SH-SY5Y (cell line): ENCODE measurements around the gene TGM6.

Source experiments
- GATA2 ChIP-seq: IDR thresholded peaks from 2 replicates; pipeline ENCODE4 v1.6.1; 2011; ENCODE audit warnings: mild to moderate bottlenecking, low read depth, low read length
- GATA3 ChIP-seq: IDR thresholded peaks from 2 replicates; pipeline ENCODE4 v1.6.1; 2011; ENCODE audit warnings: low read depth, mild to moderate bottlenecking, low read length, moderate library complexity

The TGM6 gene

DNA sequence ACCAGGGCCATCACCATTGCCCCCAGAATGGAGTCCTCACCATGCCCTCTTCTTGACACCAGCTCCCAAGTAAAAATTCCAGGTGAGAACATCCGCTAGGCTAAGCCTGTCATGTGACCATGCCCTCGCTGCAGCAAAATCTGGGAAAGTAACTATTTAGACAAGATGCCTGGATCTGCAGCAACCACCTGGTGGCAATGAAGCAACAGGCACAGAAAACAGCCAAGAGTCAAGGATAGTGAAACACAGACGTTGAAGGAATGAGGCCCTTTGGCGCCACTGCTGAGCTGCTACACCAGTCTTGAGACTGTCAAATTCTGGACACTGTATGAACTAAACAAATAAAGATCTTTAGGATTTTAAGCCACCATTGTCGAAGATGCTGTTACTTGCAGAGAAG is 30.1 kb upstream of the TGM6 start:
- no peak for TF ChIP-seq GATA3
- no peak for TF ChIP-seq GATA2

DNA sequence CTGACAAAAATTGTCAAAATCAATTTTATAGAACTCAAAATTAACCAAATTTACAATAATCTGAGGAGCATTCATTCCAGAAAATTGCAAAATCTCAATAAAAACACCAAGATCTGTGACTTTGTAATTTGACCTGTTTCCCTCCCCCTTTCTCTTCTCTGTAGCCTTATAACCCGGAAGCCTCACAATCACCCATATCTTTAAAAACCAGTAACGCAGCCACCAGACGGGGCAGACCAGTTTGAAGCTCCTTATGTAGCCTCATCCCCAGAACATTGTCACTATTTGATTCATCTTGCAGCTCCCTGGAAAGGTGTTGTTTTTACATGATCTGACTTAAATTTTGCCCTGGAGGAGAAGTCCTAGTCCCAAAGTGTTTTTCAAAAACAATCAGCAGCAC is 27.5 kb upstream of the TGM6 start:
- TF ChIP-seq GATA3 (no peak), GATA2 (no peak)

DNA sequence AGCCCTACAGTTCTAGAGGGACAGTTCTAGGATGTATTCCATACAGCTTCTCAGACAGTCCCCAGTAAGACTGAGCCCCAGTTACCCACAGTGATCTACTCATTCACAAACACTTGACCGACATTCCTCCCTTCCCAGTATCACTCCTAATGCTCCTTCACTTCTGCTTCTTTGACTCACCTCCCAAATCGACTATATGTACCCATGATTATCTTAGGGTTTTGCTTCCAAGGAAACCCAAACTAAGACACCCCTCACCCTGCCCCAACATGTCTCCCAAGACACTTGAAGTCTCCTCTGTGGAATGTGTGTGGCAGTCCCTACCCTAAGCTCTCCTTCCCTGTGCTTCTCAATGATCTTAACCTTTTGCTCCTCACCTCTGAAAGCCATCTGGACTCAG is 23.6 kb upstream of the TGM6 start:
- TF ChIP-seq GATA2: no peak
- TF ChIP-seq GATA3: no peak

DNA sequence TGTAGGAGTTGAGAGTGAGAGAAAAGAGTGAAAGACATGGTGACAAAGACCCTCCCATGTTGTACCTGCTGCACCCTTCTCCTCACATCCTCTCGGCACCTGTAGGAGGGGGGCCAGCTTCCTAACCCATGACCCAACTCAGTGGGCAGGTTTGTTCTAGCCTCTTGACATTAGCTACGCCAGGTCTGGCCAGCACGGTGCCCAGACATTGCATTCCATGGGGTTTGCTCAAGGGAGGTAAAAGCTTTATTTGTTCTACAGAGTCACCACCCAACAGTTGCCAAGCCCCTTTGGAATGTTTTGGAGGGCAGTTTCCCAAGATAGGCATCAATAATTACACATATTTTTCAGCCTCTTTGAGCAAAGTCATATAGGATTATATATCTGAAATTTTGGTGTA is 22.7 kb upstream of the TGM6 start:
- TF ChIP-seq GATA2 (no peak), GATA3 (no peak)

DNA sequence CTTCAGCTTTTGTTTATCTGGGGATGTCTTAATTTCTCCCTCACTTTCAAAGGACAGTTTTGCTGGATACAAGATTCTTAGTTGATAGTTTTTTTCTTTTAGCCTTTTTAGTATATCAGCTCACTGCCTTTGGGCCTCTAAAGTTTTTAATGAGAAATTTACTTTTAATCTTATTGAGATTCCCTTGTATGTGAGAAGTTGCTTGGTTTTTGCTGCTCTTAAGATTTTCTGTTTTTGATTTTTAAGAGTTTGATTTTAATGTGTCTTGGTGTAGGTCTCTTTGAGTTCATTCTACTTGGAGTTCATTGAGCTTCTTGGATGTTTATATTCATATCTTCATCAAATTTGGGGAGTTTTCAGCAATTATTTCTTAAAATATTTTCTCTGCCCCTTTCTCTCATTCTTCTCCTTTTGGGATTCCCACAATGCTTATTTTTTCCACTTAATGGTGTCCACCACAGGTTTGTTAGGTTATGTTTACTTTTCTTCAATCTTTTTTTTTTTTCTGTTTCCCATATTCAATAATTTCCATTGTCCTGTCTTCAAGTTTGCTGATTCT is 19.6 kb upstream of the TGM6 start:
- TF ChIP-seq GATA3 (no peak), GATA2 (no peak)

DNA sequence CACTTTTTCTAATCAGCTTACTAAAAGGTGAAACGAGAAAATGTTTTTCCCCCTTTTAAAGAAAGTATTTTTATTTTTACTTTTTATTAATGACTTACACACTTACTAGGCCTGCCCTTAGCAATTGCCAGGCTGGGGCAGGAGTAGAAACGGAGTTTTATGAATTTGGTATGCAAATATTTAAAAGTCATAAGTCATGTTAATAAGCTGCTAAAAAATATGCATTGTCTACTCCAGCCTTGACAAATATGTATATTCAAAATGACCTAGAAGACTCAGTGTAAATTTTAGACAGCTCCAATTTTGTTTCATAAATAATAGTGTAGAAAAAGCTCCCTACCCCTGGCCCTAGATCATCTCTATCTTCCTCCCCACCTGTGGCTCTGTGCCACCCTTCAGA is 17.5 kb upstream of the TGM6 start:
- TF ChIP-seq GATA3 (no peak), GATA2 (no peak)

DNA sequence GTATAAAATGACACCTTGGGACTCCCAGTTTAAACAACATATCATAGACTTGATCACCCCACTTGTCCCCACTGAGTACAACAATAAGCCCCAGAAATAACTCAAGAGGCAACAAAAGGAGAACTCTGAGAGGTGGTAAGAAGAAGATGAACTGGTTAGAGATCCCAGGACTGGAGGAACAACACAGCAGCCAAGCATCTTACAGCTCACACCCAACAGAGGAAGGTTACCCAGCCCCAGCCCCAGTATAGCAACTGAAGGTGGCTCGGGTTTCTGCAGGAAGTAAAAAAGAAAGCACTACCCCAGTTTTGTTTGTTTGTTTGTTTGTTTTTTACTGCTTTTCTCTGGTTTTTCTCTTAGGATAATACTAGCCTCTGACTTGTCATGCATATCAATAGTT is 17.1 kb upstream of the TGM6 start:
- TF ChIP-seq GATA3 (no peak), GATA2 (no peak)

DNA sequence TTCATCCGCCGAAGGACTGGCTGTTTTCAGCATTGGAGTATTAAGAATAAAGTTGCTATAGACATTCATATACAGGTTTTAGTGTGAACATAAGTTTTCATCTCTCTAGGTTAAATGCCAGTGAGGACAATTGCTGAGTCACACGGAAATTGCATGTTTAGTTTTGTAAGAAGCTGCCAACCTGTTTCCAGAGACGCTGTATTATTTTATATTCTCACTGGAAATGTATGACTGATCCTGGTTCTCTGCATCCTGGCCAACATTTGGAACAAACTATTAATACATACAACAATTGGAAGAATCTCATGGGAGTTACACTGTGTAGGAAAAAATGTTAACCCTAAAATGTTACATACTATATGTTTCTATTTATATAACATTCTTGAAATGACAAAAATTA is 16.7 kb upstream of the TGM6 start:
- TF ChIP-seq GATA3 (no peak), GATA2 (no peak)

DNA sequence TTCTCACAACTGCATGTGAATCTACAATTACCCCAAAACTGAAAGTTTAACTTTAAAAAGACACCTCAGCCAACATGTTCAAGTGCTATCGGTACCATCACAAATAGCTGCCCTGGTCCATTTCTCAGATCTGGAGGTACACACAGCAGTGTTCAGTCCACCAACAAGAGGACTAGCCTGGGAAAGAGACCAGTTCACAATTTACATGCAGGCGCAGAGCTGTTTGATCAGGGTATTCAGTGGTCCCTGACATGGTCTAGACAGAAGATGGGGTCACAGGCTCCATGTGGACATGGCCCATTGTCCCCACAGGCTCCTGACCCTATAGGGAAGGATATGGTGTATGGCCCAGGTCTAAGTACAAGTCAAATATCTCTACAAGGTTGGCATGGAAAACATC is 15.6 kb upstream of the TGM6 start:
- TF ChIP-seq GATA3 (no peak), GATA2 (no peak)

DNA sequence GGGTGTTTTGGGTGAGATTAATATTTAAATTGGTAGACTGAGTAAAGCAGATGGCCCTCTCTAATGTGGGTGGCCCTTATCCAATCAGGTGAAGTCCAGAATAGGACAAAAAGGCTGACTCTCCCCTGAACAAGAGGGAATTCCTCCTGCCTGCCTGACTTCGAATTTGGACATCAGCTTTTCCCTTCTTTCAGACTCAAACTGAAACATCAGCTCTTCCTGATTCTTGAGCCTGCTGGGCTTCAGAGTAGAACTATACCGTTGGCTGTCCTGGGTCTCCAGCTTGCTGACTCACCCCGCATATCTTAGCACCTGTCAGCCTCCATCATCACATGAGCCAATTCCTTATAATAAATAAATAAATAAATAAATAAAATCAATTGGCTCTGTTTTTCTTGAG is 15.0 kb upstream of the TGM6 start:
- TF ChIP-seq GATA3: no peak
- no peak for TF ChIP-seq GATA2

DNA sequence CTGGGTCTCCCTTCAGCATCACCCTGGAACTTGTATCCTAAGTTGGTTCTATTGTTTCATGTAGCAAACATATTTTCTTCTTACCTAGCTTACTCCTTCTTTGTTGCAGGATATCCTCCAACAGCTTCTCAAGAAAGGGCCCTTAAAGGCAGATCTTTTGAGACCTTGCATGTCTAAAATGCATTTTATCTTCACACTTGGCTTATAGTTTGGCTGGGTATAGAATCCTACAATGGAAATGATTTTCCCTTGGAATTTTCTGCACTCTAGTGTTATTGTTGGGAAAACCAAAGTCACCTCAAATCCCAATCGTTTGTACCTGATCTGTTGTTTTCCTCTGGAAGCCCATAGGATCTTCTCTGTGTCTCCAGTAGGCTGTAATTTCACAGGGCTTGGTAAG is 12.1 kb upstream of the TGM6 start:
- TF ChIP-seq GATA2 (no peak), GATA3 (no peak)

DNA sequence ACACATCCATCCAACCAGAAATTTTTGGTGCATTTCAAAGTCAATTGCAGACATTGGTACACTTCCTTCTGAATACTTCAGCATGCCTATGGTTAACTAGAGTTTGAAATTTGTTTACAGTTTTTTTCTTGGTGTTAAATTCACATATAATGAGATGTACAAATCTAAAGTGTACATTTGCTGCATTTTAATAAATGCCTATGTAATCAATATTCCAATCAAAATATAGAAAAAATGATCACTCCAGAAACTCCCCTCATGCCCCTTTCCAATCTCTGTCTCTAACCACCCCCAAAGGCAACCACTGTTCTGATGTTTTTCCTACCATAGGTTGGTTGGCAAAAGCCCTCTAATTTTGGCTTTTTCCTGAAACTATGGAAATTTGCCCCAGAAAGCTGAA is 7.6 kb upstream of the TGM6 start:
- TF ChIP-seq GATA2: no peak
- no peak for TF ChIP-seq GATA3

DNA sequence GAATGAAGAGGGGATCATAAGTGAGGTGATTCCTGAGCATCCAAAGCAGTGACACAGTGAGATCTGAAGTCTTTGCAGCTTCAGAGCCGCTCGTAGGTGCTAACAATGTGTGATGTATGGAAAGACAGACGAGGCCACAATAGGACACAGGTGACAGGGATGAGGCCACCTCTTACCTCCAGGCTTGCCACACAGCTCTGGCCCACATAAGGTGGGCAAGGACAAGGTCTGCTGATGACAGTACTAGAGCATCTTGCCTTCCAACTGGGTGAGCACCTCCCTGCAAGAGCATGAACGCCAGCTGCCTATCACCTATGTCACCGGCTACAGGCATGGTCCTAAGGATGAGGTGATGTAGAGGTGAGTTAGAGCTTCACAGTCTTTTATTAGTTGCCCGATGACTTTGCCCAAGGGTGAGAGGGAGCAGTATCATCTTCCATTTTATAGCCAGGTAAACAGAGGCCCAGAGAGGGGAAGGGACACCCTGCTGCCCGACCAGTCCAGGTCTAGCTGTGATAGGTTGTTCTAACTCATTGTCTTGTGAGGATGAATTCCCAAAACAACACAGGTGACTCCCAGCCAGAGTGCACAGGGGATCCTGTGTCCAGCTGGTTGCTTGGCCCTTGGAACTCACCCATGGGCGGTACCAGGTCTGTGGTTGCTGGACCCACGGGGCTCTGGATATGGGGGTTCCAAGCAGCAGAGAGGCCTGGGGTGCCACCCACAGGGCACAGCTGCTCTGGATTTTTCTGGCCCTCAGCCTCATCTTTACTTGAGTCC is 6.2 kb upstream of the TGM6 start:
- no peak for TF ChIP-seq GATA3
- TF ChIP-seq GATA2: no peak

DNA sequence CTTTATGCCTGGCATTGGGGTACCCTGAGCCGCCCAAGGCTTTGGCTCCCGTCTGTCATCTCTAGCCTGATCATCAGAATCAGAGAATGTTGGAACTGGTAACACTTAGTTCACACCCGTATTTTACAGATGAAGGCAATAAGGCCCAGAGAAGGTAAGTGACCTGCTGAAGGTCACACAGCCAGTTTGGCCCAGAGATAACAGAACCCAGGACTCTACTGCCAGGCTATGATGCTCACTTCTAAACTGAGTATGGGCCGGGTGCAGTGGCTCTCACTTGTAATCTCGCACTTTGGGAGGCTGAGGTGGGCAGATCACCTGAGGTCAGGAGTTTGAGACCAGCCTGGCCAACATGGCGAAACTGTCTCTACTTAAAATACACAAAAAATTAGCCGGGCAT is 1.8 kb upstream of the TGM6 start:
- TF ChIP-seq GATA2 (no peak), GATA3 (no peak)

DNA sequence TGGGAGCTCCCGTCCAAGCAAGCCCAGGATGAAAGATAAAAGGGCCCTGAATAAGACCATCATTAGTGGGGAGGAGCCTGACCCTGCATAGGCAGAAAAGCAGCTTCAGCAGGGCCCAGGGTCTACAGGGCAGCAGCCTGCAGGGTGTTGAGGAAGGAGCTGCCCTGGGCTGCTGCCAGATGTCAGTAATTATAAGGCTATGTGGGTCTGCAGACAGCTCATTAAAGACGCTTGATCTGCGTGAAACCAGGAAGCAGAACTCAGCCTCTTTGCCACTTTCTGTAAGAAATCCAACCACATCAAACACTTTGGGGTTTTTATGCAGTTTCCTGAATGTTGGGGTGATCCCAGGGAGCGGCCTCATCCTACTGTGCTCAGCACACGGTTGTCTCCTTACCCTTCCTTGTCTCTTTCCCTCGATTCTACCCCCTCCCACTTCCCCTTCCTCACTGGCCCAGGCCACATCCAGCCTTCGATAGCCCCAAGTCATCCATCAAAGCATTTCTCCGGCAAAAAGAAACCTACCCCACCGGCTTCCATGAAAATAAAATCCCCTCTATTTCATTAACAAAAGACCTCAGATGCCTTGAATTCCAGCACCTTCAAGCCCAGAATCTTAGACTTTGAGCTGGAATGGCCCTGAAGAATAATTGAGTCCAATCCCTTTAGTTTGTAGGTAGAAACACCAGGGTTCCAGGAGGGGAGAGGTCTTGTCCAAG is 1.0 kb upstream of the TGM6 start:
- TF ChIP-seq GATA3 (no peak), GATA2 (no peak)

DNA sequence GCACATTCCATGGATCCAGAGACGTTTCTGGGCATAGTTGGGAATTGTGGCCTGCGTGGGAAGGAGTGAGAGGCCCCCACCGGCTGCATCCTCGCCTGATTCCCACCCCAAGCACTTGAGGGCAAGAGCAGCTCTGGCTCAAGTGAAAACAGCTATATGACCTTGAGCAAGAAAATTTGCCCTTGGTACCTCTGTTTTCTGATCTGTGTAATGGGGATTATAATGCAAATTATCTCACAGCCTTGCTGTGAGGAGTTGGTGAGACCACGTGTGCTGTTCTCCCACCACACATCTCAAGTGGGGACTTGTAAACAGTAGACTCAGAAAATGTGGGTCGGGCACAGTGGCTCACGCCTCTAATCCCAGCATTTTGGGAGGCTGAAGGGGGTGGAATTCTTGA is 602 bp downstream of the TGM6 start:
- no peak for TF ChIP-seq GATA3
- TF ChIP-seq GATA2: no peak
